Stimulated activated memory B cell treated with anti-CD40 and anti-IgM and Interleukin-4, amounts not matched to agents 10 μg/mL and 1 μg/mL and 100 μg/mL, for 72 hours (primary cell): ENCODE results near the gene S100A1.
A peak's percentile ranks its signal among the peaks of the same experiment; 100 is the strongest.
"Not testable (repeated sequence)": the region's sequence is repeated elsewhere in the genome, so short reads cannot be mapped to it uniquely, and the experiment has no call there.

ENCODE experiments used
- ATAC-seq: fragments of 150-1000 bp; cut with Tn5 transposase; 2 replicates; pipeline ENCODE4 v1.10.0; 2021
- H3K27ac Mint-ChIP-seq: one replicate; pipeline ENCODE4 v1.8.0; 2022; ENCODE audit warnings: mild to moderate bottlenecking, mixed read lengths
- H3K27me3 Mint-ChIP-seq: one replicate; pipeline ENCODE4 v1.8.0; 2022; ENCODE audit warnings: mixed read lengths
- H3K36me3 Mint-ChIP-seq: one replicate; pipeline ENCODE4 v1.8.0; 2022; ENCODE audit warnings: mixed read lengths
- H3K4me1 Mint-ChIP-seq: one replicate; pipeline ENCODE4 v1.8.0; 2022; ENCODE audit warnings: mixed read lengths
- H3K4me3 Mint-ChIP-seq: one replicate; pipeline ENCODE4 v1.8.0; 2022; ENCODE audit warnings: mild to moderate bottlenecking, moderate library complexity, mixed read lengths
- H3K9me3 Mint-ChIP-seq: one replicate; pipeline ENCODE4 v1.8.0; 2022; ENCODE audit warnings: mixed read lengths

Gene S100A1

DNA sequence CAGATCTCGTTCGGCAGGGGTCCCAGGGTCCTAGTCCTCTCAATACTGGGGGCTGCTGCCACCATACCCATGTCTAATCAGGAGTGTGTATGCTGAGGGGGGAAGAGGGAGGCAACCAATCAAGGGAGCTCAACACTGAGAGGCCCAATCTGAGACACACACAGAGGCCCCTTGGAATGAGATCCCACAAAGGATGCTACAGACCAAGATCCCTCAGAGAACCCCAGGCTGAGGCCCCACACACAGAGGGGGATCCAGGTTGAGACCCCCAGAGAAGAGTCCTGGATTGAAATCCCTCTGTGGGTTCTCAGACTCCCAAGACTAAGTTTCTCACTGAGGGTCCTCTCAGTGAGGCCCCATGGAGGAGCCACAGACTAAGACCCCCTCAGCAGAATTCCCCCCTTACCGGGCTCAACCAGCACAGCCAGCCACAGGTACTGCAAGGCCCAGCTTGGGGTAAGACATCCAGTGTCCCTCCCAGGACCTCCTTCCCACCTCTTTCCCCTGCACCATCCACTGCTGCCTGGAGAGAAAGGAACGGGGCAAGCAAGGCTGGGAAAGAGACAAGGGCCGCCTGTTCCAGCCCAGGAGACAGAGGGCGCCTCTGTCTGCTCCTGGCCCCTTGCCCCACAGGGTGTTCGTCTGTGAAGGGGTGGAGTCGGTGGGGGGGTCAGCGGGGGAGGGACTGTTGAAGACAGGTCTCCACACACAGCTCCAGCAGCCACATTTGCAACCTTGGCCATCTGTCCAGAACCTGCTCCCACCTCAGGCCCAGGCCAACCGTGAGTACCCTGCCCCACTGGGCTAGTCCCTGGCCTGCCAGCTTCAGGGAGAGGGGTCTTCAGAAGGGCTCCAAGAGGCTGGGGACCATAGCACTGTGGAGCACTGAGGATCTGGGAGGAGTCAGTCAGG, at the start of gene S100A1:
Gene S100A1, plus strand, starts transcription at position 720 of the 912 bp plus-strand sequence. CDS start 2,088 bp downstream, outside the sequence.
- peak; percentile 2 for ATAC-seq
- Mint-ChIP-seq H3K36me3 (peaks cover 11% of the 10 kb centered on the region), H3K9me3 (no peaks in the 10 kb centered on the region), H3K27me3 (no peaks in the 10 kb centered on the region), H3K27ac (peak within 1 kb of the TSS; percentile 87), H3K4me3 (peak within 1 kb of the TSS; percentile 62), H3K4me1 (peaks cover 45% of the 10 kb centered on the region)

DNA sequence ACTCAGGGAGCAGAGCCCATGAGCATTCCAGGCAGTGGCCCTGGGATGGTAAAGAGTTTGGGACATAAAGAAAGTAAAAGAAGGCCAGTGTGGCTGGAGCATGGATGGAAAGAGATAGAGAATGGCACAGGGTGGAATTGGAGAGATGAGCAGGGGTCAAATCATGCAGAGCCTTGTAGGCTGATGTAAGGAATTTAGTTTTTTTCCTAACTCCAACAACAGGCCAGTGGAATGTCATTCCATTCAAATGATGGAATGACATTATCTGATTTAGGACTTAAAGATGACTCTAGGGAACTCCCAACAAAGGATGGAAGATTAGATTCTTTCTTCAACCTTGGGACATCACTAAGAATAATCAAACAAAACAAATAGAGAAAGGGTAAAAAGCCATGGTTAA, 49.7 kb upstream of the S100A1 start:
- no peaks in the 10 kb centered on the region for H3K36me3 Mint-ChIP-seq
- no peak overlapping the region for H3K27ac Mint-ChIP-seq
- H3K4me1 Mint-ChIP-seq: peaks cover 12% of the 10 kb centered on the region
- no peak for ATAC-seq
- H3K27me3 Mint-ChIP-seq: peaks cover 23% of the 10 kb centered on the region
- no peaks in the 10 kb centered on the region for H3K9me3 Mint-ChIP-seq
- no peak overlapping the region for H3K4me3 Mint-ChIP-seq

DNA sequence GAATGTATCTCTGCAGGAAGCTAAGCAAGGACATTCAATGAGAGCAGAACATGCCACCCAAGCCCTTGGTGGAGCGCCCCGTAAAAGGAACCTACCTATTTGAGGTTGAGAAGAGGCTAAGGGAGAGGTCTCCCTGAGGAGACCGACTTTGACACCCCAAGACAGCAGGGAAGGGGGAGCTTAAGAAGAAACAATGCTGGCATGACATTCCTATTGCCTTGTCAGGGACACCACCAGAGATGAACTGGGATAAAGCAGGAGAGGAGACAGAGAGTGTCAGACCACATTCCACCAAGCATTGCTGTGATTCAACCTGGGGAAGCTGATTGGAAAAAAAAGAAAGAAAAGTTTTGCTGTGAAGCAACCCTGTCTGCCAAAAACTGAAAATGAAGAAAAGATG, 49.3 kb upstream of the S100A1 start:
- no peaks in the 10 kb centered on the region for H3K9me3 Mint-ChIP-seq
- peaks cover 23% of the 10 kb centered on the region for H3K27me3 Mint-ChIP-seq
- no peak for ATAC-seq
- H3K36me3 Mint-ChIP-seq: no peaks in the 10 kb centered on the region
- H3K4me1 Mint-ChIP-seq: peaks cover 12% of the 10 kb centered on the region
- no peak overlapping the region for H3K27ac Mint-ChIP-seq
- no peak overlapping the region for H3K4me3 Mint-ChIP-seq

DNA sequence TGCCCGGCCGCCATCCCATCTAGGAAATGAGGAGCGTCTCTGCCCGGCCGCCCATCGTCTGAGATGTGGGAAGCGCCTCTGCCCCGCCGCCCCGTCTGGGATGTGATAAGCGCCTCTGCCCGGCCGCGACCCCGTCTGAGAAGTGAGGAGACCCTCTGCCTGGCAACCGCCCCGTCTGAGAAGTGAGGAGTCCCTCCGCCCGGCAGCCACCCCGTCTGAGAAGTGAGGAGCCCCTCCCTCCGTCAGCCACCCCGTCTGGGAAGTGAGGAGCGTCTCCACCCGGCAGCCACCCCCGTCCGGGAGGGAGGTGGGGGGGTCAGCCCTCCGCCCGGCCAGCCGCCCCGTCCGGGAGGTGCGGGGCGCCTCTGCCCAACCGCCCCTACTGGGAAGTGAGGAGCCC, 45.4 kb upstream of the S100A1 start:
- H3K27ac Mint-ChIP-seq, H3K36me3 Mint-ChIP-seq, H3K4me3 Mint-ChIP-seq, H3K4me1 Mint-ChIP-seq, ATAC-seq, H3K9me3 Mint-ChIP-seq: not testable (repeated sequence)
- peaks cover 17% of the 10 kb centered on the region for H3K27me3 Mint-ChIP-seq

DNA sequence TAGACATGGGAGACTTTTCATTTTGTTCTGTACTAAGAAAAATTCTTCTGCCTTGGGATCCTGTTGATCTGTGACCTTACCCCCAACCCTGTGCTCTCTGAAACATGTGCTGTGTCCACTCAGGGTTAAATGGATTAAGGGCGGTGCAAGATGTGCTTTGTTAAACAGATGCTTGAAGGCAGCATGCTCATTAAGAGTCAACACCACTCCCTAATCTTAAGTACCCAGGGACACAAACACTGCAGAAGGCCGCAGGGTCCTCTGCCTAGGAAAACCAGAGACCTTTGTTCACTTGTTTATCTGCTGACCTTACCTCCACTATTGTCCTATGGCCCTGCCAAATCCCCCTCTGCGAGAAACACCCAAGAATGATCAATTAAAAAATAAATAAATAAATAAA, 44.7 kb upstream of the S100A1 start:
- ATAC-seq, H3K4me3 Mint-ChIP-seq, H3K27me3 Mint-ChIP-seq, H3K9me3 Mint-ChIP-seq, H3K36me3 Mint-ChIP-seq, H3K27ac Mint-ChIP-seq, H3K4me1 Mint-ChIP-seq: not testable (repeated sequence)

DNA sequence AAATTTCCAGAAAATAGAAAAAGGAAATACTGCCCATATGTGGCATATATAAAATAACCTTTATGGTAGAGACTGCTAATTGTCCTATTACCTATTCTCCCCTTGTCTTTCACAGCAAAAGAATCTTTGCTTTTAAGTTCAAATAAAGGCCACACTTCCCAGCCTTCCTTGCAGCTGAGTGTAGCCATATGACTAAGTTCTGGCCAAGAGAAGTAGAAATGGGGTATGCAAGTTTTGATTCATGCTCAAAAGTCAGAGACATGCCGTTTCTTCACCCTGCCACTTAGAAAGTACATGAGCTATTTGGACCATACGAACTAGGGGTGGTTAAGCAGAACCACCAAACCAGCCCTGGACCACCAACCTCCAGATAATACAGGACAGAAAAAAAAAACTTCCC, 44.3 kb upstream of the S100A1 start:
- no peak for ATAC-seq
- no peaks in the 10 kb centered on the region for H3K36me3 Mint-ChIP-seq
- peaks cover 5% of the 10 kb centered on the region for H3K27me3 Mint-ChIP-seq
- H3K4me3 Mint-ChIP-seq: no peak overlapping the region
- H3K4me1 Mint-ChIP-seq: no peaks in the 10 kb centered on the region
- no peaks in the 10 kb centered on the region for H3K9me3 Mint-ChIP-seq
- H3K27ac Mint-ChIP-seq: no peak overlapping the region

DNA sequence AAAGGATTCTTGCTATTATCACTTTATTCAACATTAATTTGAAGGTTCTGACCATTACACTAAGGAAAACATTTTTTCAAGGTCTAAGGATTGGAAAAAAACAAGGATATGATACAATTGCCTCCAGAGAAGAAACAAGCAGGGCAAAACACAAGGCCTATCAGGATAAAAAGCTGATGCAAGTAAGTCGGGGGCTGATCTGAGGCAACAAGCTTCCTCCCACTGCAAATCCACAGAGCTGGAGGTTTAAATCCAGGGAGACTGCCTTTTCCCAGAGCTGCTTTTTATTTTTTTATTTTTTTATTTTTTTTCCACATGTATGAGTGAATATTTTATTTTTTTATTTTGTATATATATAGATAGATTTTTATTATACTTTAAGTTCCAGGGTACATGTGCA, 43.2 kb upstream of the S100A1 start:
- no peaks in the 10 kb centered on the region for H3K27me3 Mint-ChIP-seq
- ATAC-seq: no peak
- H3K9me3 Mint-ChIP-seq: no peaks in the 10 kb centered on the region
- no peaks in the 10 kb centered on the region for H3K4me1 Mint-ChIP-seq
- H3K27ac Mint-ChIP-seq: no peak overlapping the region
- no peaks in the 10 kb centered on the region for H3K36me3 Mint-ChIP-seq
- no peak overlapping the region for H3K4me3 Mint-ChIP-seq

DNA sequence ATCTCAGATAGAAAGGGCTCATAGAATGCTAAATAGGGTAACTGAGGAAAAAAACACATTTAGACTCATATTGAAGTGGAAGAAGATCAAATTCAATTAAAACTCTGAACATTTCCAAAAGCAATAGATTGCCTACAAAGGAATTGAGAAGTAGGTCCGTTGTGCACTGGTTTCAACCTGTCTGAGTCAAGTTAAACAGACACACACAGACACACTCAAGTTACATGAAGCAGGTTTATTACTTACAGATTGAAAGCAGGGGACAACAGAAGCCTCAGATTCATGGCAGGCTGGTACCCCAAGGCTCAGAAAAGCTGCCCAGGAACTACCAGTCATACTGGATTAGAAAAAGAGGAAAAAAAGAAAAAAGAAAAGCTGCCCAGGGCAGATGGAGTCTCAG, 41.9 kb upstream of the S100A1 start:
- Mint-ChIP-seq H3K4me3 (no peak overlapping the region), H3K4me1 (no peaks in the 10 kb centered on the region), H3K36me3 (no peaks in the 10 kb centered on the region), H3K9me3 (no peaks in the 10 kb centered on the region), H3K27ac (no peak overlapping the region), H3K27me3 (no peaks in the 10 kb centered on the region)
- ATAC-seq: no peak

DNA sequence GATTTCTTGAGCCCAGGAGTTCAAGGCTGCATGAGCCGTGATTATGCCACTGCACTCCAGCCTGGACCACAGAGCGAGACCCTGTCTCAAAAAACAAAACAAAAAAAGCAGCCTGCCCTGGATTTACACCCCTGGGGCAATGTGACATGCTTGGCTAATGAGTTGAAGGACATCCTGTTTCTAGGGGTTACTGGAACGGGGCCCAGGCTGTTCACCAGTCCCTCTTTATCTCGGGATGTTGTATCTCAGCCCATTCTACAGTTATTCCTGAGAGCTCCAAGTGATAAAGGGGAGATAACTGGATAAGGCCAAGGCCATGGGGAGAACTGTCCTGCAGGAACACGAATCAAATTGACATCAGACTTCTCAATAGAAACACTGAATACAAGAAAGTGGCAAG, 40.9 kb upstream of the S100A1 start:
- Mint-ChIP-seq H3K4me1 (no peaks in the 10 kb centered on the region), H3K36me3 (no peaks in the 10 kb centered on the region), H3K9me3 (no peaks in the 10 kb centered on the region), H3K4me3 (no peak overlapping the region), H3K27ac (no peak overlapping the region), H3K27me3 (no peaks in the 10 kb centered on the region)
- no peak for ATAC-seq

DNA sequence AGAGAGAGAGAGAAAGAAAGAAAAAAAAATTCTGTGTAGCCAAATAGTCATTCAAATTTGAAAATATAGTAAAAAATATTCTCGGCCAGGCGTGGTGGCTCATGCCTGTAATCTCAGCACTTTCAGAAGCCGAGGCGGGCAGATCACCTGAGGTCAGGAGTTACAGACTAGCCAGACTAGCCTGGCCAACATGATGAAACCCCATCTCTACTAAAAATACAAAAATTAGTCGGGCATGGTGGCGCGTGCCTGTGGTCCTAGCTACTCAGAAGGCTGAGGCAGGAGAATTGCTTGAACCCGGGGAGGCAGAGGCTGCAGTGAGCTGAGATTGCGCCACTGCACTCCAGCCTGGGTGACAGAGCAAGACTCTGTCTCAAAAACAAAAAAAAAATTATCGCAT, 40.2 kb upstream of the S100A1 start:
- H3K4me1 Mint-ChIP-seq, H3K36me3 Mint-ChIP-seq, ATAC-seq, H3K4me3 Mint-ChIP-seq, H3K27ac Mint-ChIP-seq, H3K27me3 Mint-ChIP-seq, H3K9me3 Mint-ChIP-seq: not testable (repeated sequence)

DNA sequence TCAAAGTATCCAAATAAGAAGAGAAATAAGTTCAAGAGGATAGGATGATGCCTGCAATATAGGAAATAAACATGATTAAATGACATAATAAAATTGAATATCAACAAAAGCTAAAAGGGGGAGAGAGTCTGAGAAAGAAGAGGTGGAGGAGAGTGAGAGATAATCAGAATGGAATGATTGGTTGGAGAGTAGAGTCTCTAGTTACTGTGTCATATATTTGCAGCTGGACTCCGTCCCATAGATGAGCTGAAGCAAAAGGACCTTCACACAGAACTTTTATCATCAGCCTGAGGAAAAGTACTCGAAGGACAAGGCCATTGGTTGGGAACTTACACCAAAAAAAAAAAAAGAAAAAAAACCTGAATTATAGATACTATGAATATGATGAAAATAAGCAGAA, 39.8 kb upstream of the S100A1 start:
- ATAC-seq: no peak
- Mint-ChIP-seq H3K9me3 (no peaks in the 10 kb centered on the region), H3K36me3 (no peaks in the 10 kb centered on the region)

GRCh38 chr1:153592748-153593147, 35.5 kb upstream of the S100A1 start:
- H3K4me3 Mint-ChIP-seq: no peak overlapping the region
- no peaks in the 10 kb centered on the region for H3K27me3 Mint-ChIP-seq
- no peaks in the 10 kb centered on the region for H3K9me3 Mint-ChIP-seq
- H3K4me1 Mint-ChIP-seq: peaks cover 9% of the 10 kb centered on the region
- no peak for ATAC-seq
- H3K27ac Mint-ChIP-seq: no peak overlapping the region
- no peaks in the 10 kb centered on the region for H3K36me3 Mint-ChIP-seq

More for the DNA sequence above, 39.8 kb upstream of the S100A1 start:
- Mint-ChIP-seq H3K27me3 (no peaks in the 10 kb centered on the region), H3K27ac (no peak overlapping the region), H3K4me3 (no peak overlapping the region), H3K4me1 (no peaks in the 10 kb centered on the region)

DNA sequence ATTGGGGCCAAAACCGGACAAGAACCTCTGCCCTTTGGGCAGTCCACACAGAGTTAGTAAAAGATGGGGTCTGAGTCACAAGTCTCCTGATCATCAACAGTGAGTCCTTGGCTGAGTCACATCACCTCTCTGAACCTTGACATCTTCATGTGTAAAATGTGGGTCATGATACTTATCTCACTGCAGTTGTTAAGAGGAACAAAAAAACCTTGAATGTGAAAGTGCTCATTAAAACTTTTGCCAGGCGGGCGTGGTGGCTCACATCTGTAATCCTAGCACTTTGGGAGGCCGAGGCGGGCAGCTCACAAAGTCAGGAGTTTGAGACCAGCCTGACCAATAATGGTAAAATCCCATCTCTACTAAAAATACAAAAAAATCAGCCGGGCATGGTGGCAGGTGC, 31.0 kb upstream of the S100A1 start:
- Mint-ChIP-seq H3K4me1 (peaks cover 35% of the 10 kb centered on the region), H3K27me3 (no peaks in the 10 kb centered on the region), H3K36me3 (no peaks in the 10 kb centered on the region), H3K9me3 (no peaks in the 10 kb centered on the region), H3K4me3 (no peak overlapping the region), H3K27ac (peak overlapping the region; percentile 97)
- ATAC-seq: peak; percentile 50

- H3K4me3 Mint-ChIP-seq: peak overlapping the region; percentile 40
- H3K36me3 Mint-ChIP-seq: no peaks in the 10 kb centered on the region
- no peaks in the 10 kb centered on the region for H3K9me3 Mint-ChIP-seq
- H3K27ac Mint-ChIP-seq: peak overlapping the region; percentile 97
- peak; percentile 99 for ATAC-seq
- peaks cover 38% of the 10 kb centered on the region for H3K4me1 Mint-ChIP-seq
- H3K27me3 Mint-ChIP-seq: no peaks in the 10 kb centered on the region
Measured at GRCh38 chr1:153598309-153599172, 29.7 kb upstream of the S100A1 start.

GRCh38 chr1:153599847-153600246, 28.4 kb upstream of the S100A1 start:
- Mint-ChIP-seq H3K4me1 (peaks cover 38% of the 10 kb centered on the region), H3K4me3 (no peak overlapping the region), H3K36me3 (no peaks in the 10 kb centered on the region), H3K27ac (peak overlapping the region; percentile 58), H3K27me3 (no peaks in the 10 kb centered on the region), H3K9me3 (no peaks in the 10 kb centered on the region)
- ATAC-seq: no peak
